ENCODE results near the gene IL27RA. TPM values are rescaled to one million over a fixed set of nuclear protein-coding genes. Genes with fewer than 3 reads are reported as not detected.

The IL27RA gene
- total RNA-seq, 1 experiment from 2014 or later: 6.0 TPM

DNA sequence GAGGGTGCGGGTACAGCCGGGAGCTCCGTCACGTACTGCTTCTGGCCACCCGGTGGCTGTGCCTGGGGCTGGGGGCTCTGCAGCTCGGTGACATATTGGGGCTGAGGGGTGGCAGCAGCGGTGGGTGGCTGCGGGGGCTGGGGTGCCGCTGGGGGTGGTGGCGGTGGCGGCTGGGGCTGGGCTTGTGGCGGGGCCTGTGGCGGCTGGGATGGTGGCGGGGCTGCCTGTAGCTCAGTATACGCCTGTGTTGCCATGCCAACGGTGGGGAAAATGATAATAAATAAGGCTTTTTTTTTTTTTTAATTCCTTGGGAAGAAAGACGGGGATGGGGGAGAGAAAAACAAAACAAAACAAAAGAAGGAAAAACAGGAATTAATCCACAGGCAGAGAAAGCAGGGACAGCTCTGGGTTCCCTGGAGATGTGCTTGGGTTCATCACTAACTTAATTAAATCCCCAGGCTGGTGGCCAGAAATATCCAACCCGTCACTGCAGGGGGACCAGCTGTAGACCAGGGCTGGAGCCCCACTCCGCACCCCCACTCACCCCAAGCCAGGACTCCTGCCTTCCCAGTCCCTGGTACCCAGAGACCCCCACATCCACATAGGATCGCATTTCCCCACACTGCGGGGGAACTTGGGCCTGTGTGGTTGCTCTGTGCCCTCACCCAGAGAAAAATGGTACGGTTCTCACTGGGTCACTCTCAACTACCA lies 37.8 kb upstream of the IL27RA start:
- no TSS peak for BruUV-seq (replicated peaks)
- CTCF ChIA-PET: no interaction called here

DNA sequence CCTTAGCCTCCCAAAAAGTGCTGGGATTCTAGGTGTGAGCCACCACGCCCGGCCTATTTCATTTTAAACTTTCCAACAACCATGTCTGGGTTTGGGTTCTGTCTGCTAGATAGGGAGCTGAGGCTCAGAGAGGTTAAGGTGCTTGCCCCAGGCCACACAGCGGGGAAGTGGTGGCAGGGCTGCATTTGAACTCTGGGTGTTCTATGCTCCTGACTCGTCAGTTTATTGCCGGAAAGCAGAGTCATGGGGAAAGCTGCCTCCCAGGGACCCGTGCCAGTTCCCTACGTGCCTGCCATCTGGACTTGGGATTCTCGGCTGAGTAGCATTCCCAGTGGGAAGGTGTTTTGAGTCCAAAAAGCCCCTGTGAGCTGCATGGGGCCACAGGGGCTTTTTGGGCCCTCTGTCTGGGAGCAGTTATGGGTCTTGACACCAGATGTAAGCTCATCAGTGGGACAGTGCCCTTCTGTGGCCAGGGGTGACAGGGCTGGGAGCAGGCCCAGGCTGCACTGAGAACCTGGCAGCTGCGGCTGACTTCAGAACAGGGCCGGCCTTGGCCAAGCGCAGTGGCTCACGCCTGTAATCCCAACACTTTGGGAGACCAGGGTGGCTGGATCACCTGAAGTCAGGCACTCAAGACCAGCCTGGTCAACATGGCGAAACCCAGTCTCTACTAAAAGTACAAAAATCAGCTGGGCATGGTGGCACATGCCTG lies 36.4 kb upstream of the IL27RA start:
- no peak for DNase-seq (ENCODE audit: low spot score)
- BruUV-seq (replicated peaks): no TSS peak
- Histone ChIP-seq H3K27me3 (replicated peaks; ENCODE audit: insufficient read depth, low read depth, low read length, poor library complexity) (no peaks in the 10 kb centered on the region), H3K4me1 (ENCODE audit: insufficient read depth, low read length, poor library complexity, severe bottlenecking) (no peaks in the 10 kb centered on the region), H3K27ac (ENCODE audit: low read depth, low read length, poor library complexity, severe bottlenecking) (no peak overlapping the region), H3K36me3 (ENCODE audit: insufficient read depth, low read length, poor library complexity, severe bottlenecking) (peaks cover 11% of the 10 kb centered on the region), H3K9me3 (ENCODE audit: low read depth, low read length, poor library complexity, severe bottlenecking) (peaks cover 6% of the 10 kb centered on the region), H3K4me3 (ENCODE audit: low read depth, low read length, poor library complexity, severe bottlenecking) (no peak overlapping the region)
- POLR2A ChIA-PET (ENCODE audit: low non-redundant PET): no interaction called here
- CTCF ChIA-PET: no interaction called here
- intact Hi-C loops (cut with micrococcal nuclease; ENCODE audit: unreplicated experiment): no loop called here
- no peak for TF ChIP-seq CTCF (conservative IDR thresholded peaks at IDR 0.05; ENCODE audit: low read depth, low read length)
- TF ChIP-seq EZH2 (IDR thresholded peaks at IDR 0.05; ENCODE audit: borderline replicate concordance, low read depth, low read length, poor library complexity, severe bottlenecking): no peak

More for the DNA sequence above, 37.8 kb upstream of the IL27RA start:
- H3K4me3 ChIP-seq (ENCODE audit: low read depth, low read length, poor library complexity, severe bottlenecking): no peak overlapping the region
- peaks cover 6% of the 10 kb centered on the region for H3K36me3 ChIP-seq (ENCODE audit: insufficient read depth, low read length, poor library complexity, severe bottlenecking)
- H3K4me1 ChIP-seq (ENCODE audit: insufficient read depth, low read length, poor library complexity, severe bottlenecking): no peaks in the 10 kb centered on the region
- H3K27ac ChIP-seq (ENCODE audit: low read depth, low read length, poor library complexity, severe bottlenecking): no peak overlapping the region
- TF ChIP-seq CTCF (conservative IDR thresholded peaks at IDR 0.05; ENCODE audit: low read depth, low read length): no peak
- no peak for TF ChIP-seq EZH2 (IDR thresholded peaks at IDR 0.05; ENCODE audit: borderline replicate concordance, low read depth, low read length, poor library complexity, severe bottlenecking)
- no peaks in the 10 kb centered on the region for H3K27me3 ChIP-seq (replicated peaks; ENCODE audit: insufficient read depth, low read depth, low read length, poor library complexity)
- DNase-seq (ENCODE audit: low spot score): no peak
- POLR2A ChIA-PET (ENCODE audit: low non-redundant PET): interaction anchor here (0.6 to 0.7 kb wide), 2 partner anchors 40 to 259 kb away, joined by 3 to 4 read pairs; no protein-coding TSS in a partner anchor
- H3K9me3 ChIP-seq (ENCODE audit: low read depth, low read length, poor library complexity, severe bottlenecking): peaks cover under 1% of the 10 kb centered on the region
- intact Hi-C loops (cut with micrococcal nuclease; ENCODE audit: unreplicated experiment): no loop called here

- ChIA-PET CTCF (no interaction called here), POLR2A (ENCODE audit: low non-redundant PET) (no interaction called here)
- intact Hi-C loops (cut with micrococcal nuclease; ENCODE audit: unreplicated experiment): no loop called here
- H3K27ac ChIP-seq (ENCODE audit: low read depth, low read length, poor library complexity, severe bottlenecking): no peak overlapping the region
- peaks cover 6% of the 10 kb centered on the region for H3K9me3 ChIP-seq (ENCODE audit: low read depth, low read length, poor library complexity, severe bottlenecking)
- no peak overlapping the region for H3K4me3 ChIP-seq (ENCODE audit: low read depth, low read length, poor library complexity, severe bottlenecking)
- peaks cover 11% of the 10 kb centered on the region for H3K36me3 ChIP-seq (ENCODE audit: insufficient read depth, low read length, poor library complexity, severe bottlenecking)
- no peaks in the 10 kb centered on the region for H3K4me1 ChIP-seq (ENCODE audit: insufficient read depth, low read length, poor library complexity, severe bottlenecking)
- no peak for DNase-seq (ENCODE audit: low spot score)
- BruUV-seq (replicated peaks): no TSS peak
- no peaks in the 10 kb centered on the region for H3K27me3 ChIP-seq (replicated peaks; ENCODE audit: insufficient read depth, low read depth, low read length, poor library complexity)
- TF ChIP-seq EZH2 (IDR thresholded peaks at IDR 0.05; ENCODE audit: borderline replicate concordance, low read depth, low read length, poor library complexity, severe bottlenecking) (no peak), CTCF (conservative IDR thresholded peaks at IDR 0.05; ENCODE audit: low read depth, low read length) (no peak)
Observed at GRCh38 chr19:13995878-13996765, 35.4 kb upstream of the IL27RA start.

Measured in A673 (cell line).